Mesenchymal stem cell (in vitro differentiated cells and primary cell): ENCODE results near the gene OAS2.

Source experiments
- DNase-seq: peaks from one replicate; pipeline ENCODE4 v3.0.0-alpha.2; 2013
- H2AFZ ChIP-seq: one replicate; pipeline ENCODE4 v1.6.1; 2013; ENCODE audit warnings: low read depth, mild to moderate bottlenecking, control low read depth, inconsistent platforms, low read length, moderate library complexity
- H2AK5ac ChIP-seq: 2 replicates; pipeline ENCODE4 v1.6.1; 2013; ENCODE audit warnings: low read length, moderate library complexity, mild to moderate bottlenecking, inconsistent platforms; ENCODE audit not compliant: severe bottlenecking
- H2BK120ac ChIP-seq: one replicate; pipeline ENCODE4 v1.6.1; 2013; ENCODE audit warnings: low read depth, mild to moderate bottlenecking, inconsistent platforms, low read length, moderate library complexity
- H2BK12ac ChIP-seq, 2 experiments: one replicate each; pipeline ENCODE4 v1.6.1; 2013; ENCODE audit warnings: inconsistent platforms in 2 of 2, low read length in 2 of 2, mild to moderate bottlenecking in 2 of 2, moderate library complexity in 2 of 2, control low read depth in 1 of 2
- H2BK15ac ChIP-seq: one replicate; pipeline ENCODE4 v1.6.1; 2013; ENCODE audit warnings: mild to moderate bottlenecking, low read depth, inconsistent platforms; ENCODE audit not compliant: poor library complexity, severe bottlenecking
- H2BK5ac ChIP-seq: 2 replicates; pipeline ENCODE4 v1.6.1; 2013; ENCODE audit warnings: low read depth, mild to moderate bottlenecking, low read length, control low read depth, inconsistent platforms; ENCODE audit not compliant: poor library complexity, severe bottlenecking
- H3K14ac ChIP-seq, 2 experiments: one replicate each; pipeline ENCODE4 v1.6.1; 2013; ENCODE audit warnings: inconsistent platforms in 2 of 2, low read length in 2 of 2, control low read depth in 1 of 2, mild to moderate bottlenecking in 1 of 2, moderate library complexity in 1 of 2
- H3K18ac ChIP-seq, 2 experiments: one replicate each; pipeline ENCODE4 v1.6.1; 2013; ENCODE audit warnings: inconsistent platforms in 2 of 2, low read length in 2 of 2, control low read depth in 1 of 2, low read depth in 1 of 2, mild to moderate bottlenecking in 1 of 2
- H3K23ac ChIP-seq, 2 experiments: one replicate each; pipeline ENCODE4 v1.6.1; 2013; ENCODE audit warnings: inconsistent platforms in 2 of 2, low read length in 2 of 2, mild to moderate bottlenecking in 2 of 2, moderate library complexity in 2 of 2, control low read depth in 1 of 2
- H3K27ac ChIP-seq: 2 replicates; pipeline ENCODE4 v1.5.1; 2013; ENCODE audit warnings: mild to moderate bottlenecking, moderate library complexity, low read length, control low read depth, inconsistent platforms; ENCODE audit not compliant: poor library complexity, severe bottlenecking
- H3K27me3 ChIP-seq, 2 experiments: 2 replicates each; pipeline versions ENCODE4 v1.6.1 to v1.7.0; 2013; ENCODE audit warnings: low read length in 2 of 2, mild to moderate bottlenecking in 2 of 2, moderate library complexity in 2 of 2, control low read depth in 1 of 2, inconsistent platforms in 1 of 2; ENCODE audit not compliant: control insufficient read depth in 1 of 2, insufficient read depth in 1 of 2
- H3K36me3 ChIP-seq, 2 experiments: 2 replicates each; pipeline versions ENCODE4 v1.6.1 to v1.7.0; 2013; ENCODE audit warnings: low read length in 2 of 2, control low read depth in 1 of 2, inconsistent platforms in 1 of 2, low read depth in 1 of 2, mild to moderate bottlenecking in 1 of 2; ENCODE audit not compliant: insufficient read depth in 2 of 2, control insufficient read depth in 1 of 2
- H3K4ac ChIP-seq, 2 experiments: one replicate each; pipeline ENCODE4 v1.6.1; 2013; ENCODE audit warnings: inconsistent platforms in 2 of 2, low read length in 2 of 2, mild to moderate bottlenecking in 2 of 2, moderate library complexity in 2 of 2, control low read depth in 1 of 2, low read depth in 1 of 2
- H3K4me1 ChIP-seq: 2 replicates; pipeline ENCODE4 v1.6.1; 2013; ENCODE audit warnings: low read depth, low read length, control low read depth; ENCODE audit not compliant: control insufficient read depth, insufficient read depth
- H3K4me2 ChIP-seq: 2 replicates; pipeline ENCODE4 v1.6.1; 2013; ENCODE audit warnings: low read length, mild to moderate bottlenecking, inconsistent platforms; ENCODE audit not compliant: poor library complexity, severe bottlenecking
- H3K4me3 ChIP-seq, 2 experiments: 2 replicates each; pipeline versions ENCODE4 v1.5.1 to v1.7.0; 2013; ENCODE audit warnings: low read length in 2 of 2, mild to moderate bottlenecking in 2 of 2, control low read depth in 1 of 2, low read depth in 1 of 2; ENCODE audit not compliant: insufficient read depth in 1 of 2
- H3K79me1 ChIP-seq: replicated peaks from 2 replicates; pipeline ENCODE4 v1.6.1; 2013; ENCODE audit warnings: mild to moderate bottlenecking, control low read depth, low read length, inconsistent platforms; ENCODE audit not compliant: poor library complexity, severe bottlenecking
- H3K9ac ChIP-seq: 2 replicates; pipeline ENCODE4 v1.7.0; 2013; ENCODE audit warnings: mild to moderate bottlenecking, low read length, moderate library complexity
- H3K9me3 ChIP-seq: 2 replicates; pipeline ENCODE4 v1.7.0; 2013; ENCODE audit warnings: mild to moderate bottlenecking, low read length; ENCODE audit not compliant: control insufficient read depth
- H4K8ac ChIP-seq: one replicate; pipeline ENCODE4 v1.6.1; 2013; ENCODE audit warnings: inconsistent platforms, mild to moderate bottlenecking, low read length, moderate library complexity
- H4K91ac ChIP-seq: one replicate; pipeline ENCODE4 v1.6.1; 2013; ENCODE audit warnings: mild to moderate bottlenecking, low read length, inconsistent platforms
- WGBS: methylation state at CpG from one replicate; pipeline ENCODE4 v1.1.7; 2013; ENCODE audit warnings: mixed read lengths; 5-methylcytosine and 5-hydroxymethylcytosine counted together

OAS2 gene

DNA sequence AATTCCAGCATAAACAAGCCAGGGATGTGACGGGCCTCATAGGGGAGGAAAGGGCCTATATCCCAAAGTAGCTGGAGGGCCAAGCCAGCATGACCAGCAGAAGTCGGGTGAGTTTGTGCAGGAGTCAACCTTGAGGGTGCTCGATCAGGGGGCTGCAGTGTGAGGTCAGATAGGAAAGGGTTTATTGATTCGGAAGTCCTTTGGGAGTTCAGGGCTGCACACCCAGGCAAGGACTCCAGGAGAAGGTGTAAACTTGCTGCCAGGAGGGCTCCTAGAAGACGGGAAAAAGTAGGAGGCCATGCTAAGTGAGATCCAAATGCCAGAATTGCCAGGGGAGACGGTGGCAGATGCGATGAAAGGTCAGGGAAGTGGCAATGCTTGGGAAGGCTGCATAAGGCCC lies 3.4 kb upstream of the OAS2 start:
- DNase-seq, result no peak
- no peak overlapping the region for H2AFZ ChIP-seq
- no peak overlapping the region for H3K4me2 ChIP-seq
- H3K27ac ChIP-seq, result no peak overlapping the region
- H3K4me1 ChIP-seq, result peaks cover 1% of the 10 kb centered on the region
- H2AK5ac ChIP-seq, result no peak overlapping the region
- H3K14ac ChIP-seq, result no peak overlapping the region
- no peak overlapping the region for H2BK15ac ChIP-seq
- H3K18ac ChIP-seq, result no peak overlapping the region
- no peak overlapping the region for H4K8ac ChIP-seq
- H3K23ac ChIP-seq, result no peak overlapping the region
- no peak overlapping the region for H3K4me3 ChIP-seq
- H2BK5ac ChIP-seq, result no peak overlapping the region
- peaks cover 3 to 8% of the 10 kb centered on the region in 2 experiments for H3K36me3 ChIP-seq
- no peaks in the 10 kb centered on the region for H3K9me3 ChIP-seq
- H3K9ac ChIP-seq, result no peak overlapping the region
- H2BK12ac ChIP-seq, result no peak overlapping the region
- H3K4ac ChIP-seq, result no peak overlapping the region
- H4K91ac ChIP-seq, result no peak overlapping the region
- no peaks in the 10 kb centered on the region for H3K27me3 ChIP-seq
- H2BK120ac ChIP-seq, result no peak overlapping the region
- WGBS, result 90% methylated on average over 7 of the region's 7 CpGs
- H3K79me1 ChIP-seq, result no peaks in the 10 kb centered on the region

GRCh38 chr12:112977139-112977538 lies 1.2 kb upstream of the OAS2 start:
- Histone ChIP-seq H2BK120ac (no peak overlapping the region), H3K36me3 (no peaks in the 10 kb centered on the region), H2BK12ac (no peak overlapping the region), H3K4me2 (no peak overlapping the region), H2AK5ac (no peak overlapping the region), H3K27ac (no peak overlapping the region), H3K79me1 (no peaks in the 10 kb centered on the region), H4K8ac (no peak overlapping the region), H2BK15ac (no peak overlapping the region), H3K14ac (no peak overlapping the region), H3K9me3 (no peaks in the 10 kb centered on the region), H3K4ac (no peak overlapping the region), H3K4me3 (no peak overlapping the region), H2BK5ac (no peak overlapping the region), H3K18ac (no peak overlapping the region), H3K9ac (peak overlapping the region; percentile 93), H4K91ac (no peak overlapping the region), H3K27me3 (no peaks in the 10 kb centered on the region), H3K4me1 (peaks cover 1% of the 10 kb centered on the region), H3K23ac (no peak overlapping the region), H2AFZ (no peak overlapping the region)
- no peak for DNase-seq
- WGBS, result 68% methylated on average over 3 of the region's 3 CpGs

GRCh38 chr12:112977641-112978040 lies 678 bp upstream of the OAS2 start:
- WGBS, result 86% methylated on average over 8 of the region's 8 CpGs
- H2AFZ ChIP-seq, result no peak overlapping the region

DNA sequence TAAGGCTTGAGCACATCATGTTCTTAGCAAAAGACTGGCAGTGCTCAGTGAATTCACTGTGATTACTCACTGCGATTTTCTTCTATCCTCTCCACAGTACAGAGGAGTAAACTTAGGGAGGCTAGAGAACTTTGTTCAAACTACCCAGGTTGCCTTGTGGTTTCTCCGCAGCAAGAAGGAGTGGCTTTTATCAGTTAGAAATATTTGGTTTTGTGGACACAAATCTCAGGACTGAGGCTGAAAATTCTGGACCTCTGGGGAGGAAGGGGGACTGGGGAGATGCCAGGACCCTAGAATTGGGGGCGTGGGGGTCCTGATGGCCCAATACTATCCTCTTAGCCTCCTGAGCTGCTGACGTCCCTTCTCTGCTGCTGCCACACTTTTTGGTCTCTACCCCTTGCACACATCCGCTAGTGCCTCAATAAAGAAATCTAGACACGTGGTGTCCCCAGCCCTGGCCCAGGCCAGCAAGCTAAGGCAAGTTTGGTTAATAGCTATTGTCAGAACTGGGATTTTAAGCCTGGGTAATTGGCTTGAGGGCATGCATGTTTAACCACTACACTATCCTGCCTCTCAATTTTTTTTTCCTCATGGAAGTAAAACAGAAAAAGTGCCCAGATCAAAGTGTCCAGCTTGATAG lies 842 bp downstream of the OAS2 start:
- no peak overlapping the region for H3K18ac ChIP-seq
- H3K4me3 ChIP-seq, result peak overlapping the region in 1 of 2 experiments; percentile 85
- WGBS, result 78% methylated on average over 4 of the region's 6 CpGs
- no peak overlapping the region for H3K23ac ChIP-seq
- H3K36me3 ChIP-seq, result no peaks in the 10 kb centered on the region
- H2BK5ac ChIP-seq, result no peak overlapping the region
- H3K4me1 ChIP-seq, result peaks cover 1% of the 10 kb centered on the region
- peak overlapping the region; percentile 93 for H3K9ac ChIP-seq
- no peak overlapping the region for H4K8ac ChIP-seq
- no peak overlapping the region for H2BK120ac ChIP-seq
- no peaks in the 10 kb centered on the region for H3K79me1 ChIP-seq
- no peak for DNase-seq
- H2AK5ac ChIP-seq, result no peak overlapping the region
- no peaks in the 10 kb centered on the region for H3K27me3 ChIP-seq
- no peak overlapping the region for H2BK15ac ChIP-seq
- no peak overlapping the region for H2AFZ ChIP-seq
- H3K4me2 ChIP-seq, result no peak overlapping the region
- H4K91ac ChIP-seq, result no peak overlapping the region
- peaks cover 5% of the 10 kb centered on the region for H3K9me3 ChIP-seq
- H3K27ac ChIP-seq, result no peak overlapping the region
- no peak overlapping the region for H3K14ac ChIP-seq
- H2BK12ac ChIP-seq, result no peak overlapping the region
- no peak overlapping the region for H3K4ac ChIP-seq

More at GRCh38 chr12:112977641-112978040, 678 bp upstream of the OAS2 start:
- peaks cover 1% of the 10 kb centered on the region for H3K4me1 ChIP-seq
- H3K4me2 ChIP-seq, result no peak overlapping the region
- no peak overlapping the region for H2BK12ac ChIP-seq
- H2AK5ac ChIP-seq, result no peak overlapping the region
- H3K9ac ChIP-seq, result peak overlapping the region; percentile 93
- H3K4me3 ChIP-seq, result peak overlapping the region in 1 of 2 experiments; percentile 85
- no peaks in the 10 kb centered on the region for H3K79me1 ChIP-seq
- H2BK120ac ChIP-seq, result no peak overlapping the region
- no peak for DNase-seq
- no peak overlapping the region for H3K14ac ChIP-seq
- H2BK5ac ChIP-seq, result no peak overlapping the region
- no peaks in the 10 kb centered on the region for H3K27me3 ChIP-seq
- H3K9me3 ChIP-seq, result peaks cover 3% of the 10 kb centered on the region
- H2BK15ac ChIP-seq, result no peak overlapping the region
- no peak overlapping the region for H3K4ac ChIP-seq
- H4K8ac ChIP-seq, result no peak overlapping the region
- no peak overlapping the region for H3K27ac ChIP-seq
- no peak overlapping the region for H3K23ac ChIP-seq
- H4K91ac ChIP-seq, result no peak overlapping the region
- H3K18ac ChIP-seq, result no peak overlapping the region
- no peaks in the 10 kb centered on the region for H3K36me3 ChIP-seq
